GM12878 (cell line): Measurements from ENCODE around the gene TERB2. TPM values are rescaled to one million over a fixed set of nuclear protein-coding genes. Genes with fewer than 3 reads are reported as not detected.

ENCODE experiments used
- ATAC-seq: fragments of 200-7000 bp; cut with Tn5 transposase; 3 replicates; pipeline ENCODE4 v1.9.1; 2020; ENCODE audit warnings: mild to moderate bottlenecking, moderate library complexity
- BruUV-seq: library from RNA; stranded (reverse); fragments of 400-500 nt; replicated peaks from 2 replicates; lab custom pipeline; 2021; lab: Mats Ljungman, UMichigan
- CTCF ChIA-PET: fragments of 300-600 bp; sonication (Branson Sonifier 250); formaldehyde crosslinking; extraction: SDS; loops from one replicate; lab custom pipeline; 2021; ENCODE audit warnings: inconsistent platforms; lab: Yijun Ruan, JAX
- POLR2A ChIA-PET: fragments of 350-600 bp; formaldehyde crosslinking; extraction: SDS; loops from one replicate; lab custom pipeline; 2021; ENCODE audit warnings: inconsistent platforms; lab: Charles Lee
- RAD21 ChIA-PET: fragments of 300-600 bp; sonication (Branson Sonifier 250); formaldehyde crosslinking; loops from one replicate; lab custom pipeline; 2023; ENCODE audit warnings: antibody characterized with exemption; ENCODE audit not compliant: unreplicated experiment; lab: Charles Lee
- SMC1A ChIA-PET: fragments of 300-600 bp; sonication (Branson Sonifier 250); formaldehyde crosslinking; loops from one replicate; lab custom pipeline; 2023; ENCODE audit not compliant: unreplicated experiment, uncharacterized antibody; lab: Charles Lee
- DNase-seq: peaks from one replicate; pipeline ENCODE4 v3.0.0-alpha.2; 2011; ENCODE audit warnings: low read depth, low spot score
- FAIRE-seq: peaks from 3 replicates; lab custom pipeline; 2011; peaks lifted over from hg19 to GRCh38; lab: Jason Lieb, UNC
- H2AFZ ChIP-seq: 2 replicates; pipeline ENCODE4 v1.6.0; 2011; ENCODE audit warnings: low read depth, low read length, control low read depth; ENCODE audit not compliant: control insufficient read depth
- H3K27ac ChIP-seq: 2 replicates; pipeline ENCODE4 v1.5.1; 2011; ENCODE audit warnings: control low read depth; ENCODE audit not compliant: control insufficient read depth, insufficient read depth
- H3K27me3 ChIP-seq, 2 experiments: replicated peaks in 1 of 2; 2 replicates each; pipeline versions ENCODE4 v1.6.0 to v1.6.1; 2011; ENCODE audit warnings: low read length in 1 of 2; ENCODE audit not compliant: control insufficient read depth in 2 of 2, insufficient read depth in 2 of 2
- H3K36me3 ChIP-seq, 2 experiments: 2 replicates each; pipeline ENCODE4 v1.5.1; 2011; ENCODE audit warnings: low read length in 1 of 2; ENCODE audit not compliant: control insufficient read depth in 2 of 2, insufficient read depth in 2 of 2
- H3K4me1 ChIP-seq: 2 replicates; pipeline ENCODE4 v1.6.1; 2011; ENCODE audit warnings: mild to moderate bottlenecking, low read length, moderate library complexity, mixed read lengths; ENCODE audit not compliant: control insufficient read depth, insufficient read depth
- H3K4me2 ChIP-seq: 2 replicates; pipeline ENCODE4 v1.6.0; 2011; ENCODE audit warnings: control low read depth; ENCODE audit not compliant: control insufficient read depth, insufficient read depth
- H3K4me3 ChIP-seq: fragments of 200-600 bp; sonication (generic); 2 replicates; pipeline ENCODE4 v1.5.1; 2016
- H3K79me2 ChIP-seq: 2 replicates; pipeline ENCODE4 v1.6.0; 2011; ENCODE audit warnings: low read length; ENCODE audit not compliant: control insufficient read depth, insufficient read depth
- H3K9ac ChIP-seq: 2 replicates; pipeline ENCODE4 v1.8.0; 2011; ENCODE audit warnings: low read length, control low read depth, mixed read lengths; ENCODE audit not compliant: control insufficient read depth, insufficient read depth
- H3K9me3 ChIP-seq: replicated peaks from 3 replicates; pipeline ENCODE4 v1.5.1; 2011; ENCODE audit warnings: mild to moderate bottlenecking, low read length; ENCODE audit not compliant: control insufficient read depth, insufficient read depth
- H4K20me1 ChIP-seq: 2 replicates; pipeline ENCODE4 v1.6.0; 2011; ENCODE audit not compliant: control insufficient read depth, insufficient read depth
- BCL11A ChIP-seq: IDR thresholded peaks from 2 replicates; pipeline ENCODE4 v1.6.1; 2011; ENCODE audit warnings: low read depth, low read length
- BHLHE40 ChIP-seq, 2 experiments: fragments of 450-650 bp in 1 of 2; IDR thresholded peaks; 2 replicates each; pipeline ENCODE4 v1.6.1; 2011 to 2017; ENCODE audit warnings: low read depth in 2 of 2, borderline replicate concordance in 1 of 2, improper control_type of control experiment in 1 of 2, low read length in 1 of 2, mild to moderate bottlenecking in 1 of 2
- ESRRA ChIP-seq: IDR thresholded peaks from 2 replicates; pipeline ENCODE4 v1.6.1; 2012; ENCODE audit warnings: mild to moderate bottlenecking, low read length, improper control_type of control experiment
- MTA2 ChIP-seq: fragments of 450-650 bp; IDR thresholded peaks from 2 replicates; pipeline ENCODE4 v1.6.1; 2016; ENCODE audit warnings: low read depth, mild to moderate bottlenecking, moderate library complexity
- MYC ChIP-seq: IDR thresholded peaks from 2 replicates; pipeline ENCODE4 v1.6.1; 2011; ENCODE audit warnings: mild to moderate bottlenecking, low read length, moderate library complexity, inconsistent platforms; ENCODE audit not compliant: insufficient read depth, insufficient replicate concordance, insufficient read length, severe bottlenecking
- RFX5 ChIP-seq: IDR thresholded peaks from 2 replicates; pipeline ENCODE4 v1.6.1; 2011; ENCODE audit warnings: low read depth, low read length, improper control_type of control experiment
- SIN3A ChIP-seq: IDR thresholded peaks from 2 replicates; pipeline ENCODE4 v1.6.1; 2012; ENCODE audit warnings: low read depth, low read length, improper control_type of control experiment
- YY1 ChIP-seq: IDR thresholded peaks from 2 replicates; pipeline ENCODE4 v1.6.1; 2011; ENCODE audit warnings: low read depth, mild to moderate bottlenecking, low read length
- WGBS: methylation state at CpG from one replicate; pipeline ENCODE4 v1.1.6; 2016; ENCODE audit warnings: low lambda C conversion rate; ENCODE audit not compliant: insufficient replicate concordance, insufficient coverage; ENCODE audit errors: missing lambda C conversion rate; 5-methylcytosine and 5-hydroxymethylcytosine counted together
- in situ Hi-C: fragments of 300-500 bp; cut with MboI; formaldehyde crosslinking; loops from 9 replicates; pipeline ENCODE4 v1.14.3; 2018; ENCODE audit warnings: mixed read lengths
- intact Hi-C: fragments of 100-400 bp; cut with micrococcal nuclease; formaldehyde crosslinking; loops from one replicate; pipeline ENCODE4 v1.14.2; 2022; ENCODE audit not compliant: unreplicated experiment
- polyA plus RNA-seq, 11 experiments: library from polyadenylated mRNA; depleted of rRNA in 4 of 11; unstranded in 6 of 11; stranded (reverse) in 5 of 11; fragments of >200 nt; fragmentation: Nextera tagmentation in 4 of 11; fragmentation: Illumina TruSeq in 1 of 11; extraction: Ambion mirVana in 4 of 11; extraction: Trizol in 1 of 11; gene quantifications; 1 replicate in 1 of 11; 2 replicates in 10 of 11; pipeline versions ENCODE4 v1.2.1 to v1.2.3, GENCODE V29; 2011 to 2016; ENCODE audit warnings: inconsistent platforms in 2 of 11, missing spikeins in 2 of 11, low read depth in 1 of 11
- total RNA-seq, 4 experiments: library from RNA; depleted of rRNA in 3 of 4; stranded (reverse); fragments of >200 nt in 3 of 4; fragmentation: Illumina TruSeq in 1 of 4; extraction: Trizol in 1 of 4; gene quantifications; 2 replicates each; pipeline versions ENCODE4 v1.2.1 to v1.2.3, GENCODE V29; 2013 to 2021

The TERB2 gene
- total and polyA plus RNA-seq, 10 of the 15 experiments (the other 5 are each of a cell fraction or from before 2014, with no cell fraction given): not detected

DNA sequence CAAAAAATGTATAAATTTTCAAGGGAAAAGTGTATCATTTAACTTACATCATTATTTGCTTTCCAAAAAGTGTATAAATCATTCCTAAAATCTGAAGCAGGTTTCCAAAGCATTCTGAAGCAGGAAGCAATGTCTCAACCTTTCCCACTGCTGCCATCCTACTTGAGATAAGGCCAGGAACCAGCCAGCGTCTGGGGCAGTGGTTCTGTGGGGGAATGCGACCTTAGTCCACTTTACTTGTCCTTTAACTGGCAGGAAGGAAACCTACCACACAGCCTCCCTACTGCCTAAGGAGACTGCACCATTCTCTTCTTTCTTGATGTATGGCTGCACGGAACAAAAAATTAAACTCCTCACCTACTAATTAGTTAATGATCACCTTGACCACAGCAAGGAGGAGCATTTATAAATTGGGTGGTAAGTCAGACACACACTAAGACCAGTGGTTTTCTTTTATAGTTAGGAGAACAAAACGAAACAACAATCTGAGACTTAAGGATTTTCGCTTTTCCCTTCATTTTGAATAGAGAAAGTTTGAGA is 70.2 kb downstream of the TERB2 start:
- ATAC-seq (no peak), DNase-seq (no peak), FAIRE-seq (no peak)
- Histone ChIP-seq H3K27ac (no peak overlapping the region), H4K20me1 (no peaks in the 10 kb centered on the region), H3K27me3 (no peaks in the 10 kb centered on the region), H3K4me1 (peaks cover 7% of the 10 kb centered on the region), H2AFZ (no peak overlapping the region), H3K79me2 (peaks cover 14% of the 10 kb centered on the region), H3K9ac (no peak overlapping the region), H3K36me3 (0 out of 4 replicates have a peak, but pooled peaks cover 0 to 2% of the 10 kb centered on the region in 2 experiments), H3K4me3 (no peak overlapping the region), H3K4me2 (peak overlapping the region; percentile 22; the same call in 1 of the 2 replicates), H3K9me3 (no peaks in the 10 kb centered on the region)
- SMC1A ChIA-PET: interaction anchor here (1.5 kb wide), 1 partner anchor 10 kb away, joined by 5 read pairs; no protein-coding TSS in a partner anchor
- in situ Hi-C loops (loop anchor here (10.0 kb wide), 1 partner anchor 172 kb away; no protein-coding TSS in a partner anchor), intact Hi-C loops (no loop called here)
- CTCF ChIA-PET: interaction anchor here (1.3 to 1.7 kb wide), 2 partner anchors 10 to 173 kb away, joined by 3 to 7 read pairs; no protein-coding TSS in a partner anchor
- no TSS peak for BruUV-seq
- RAD21 ChIA-PET: no interaction called here
- POLR2A ChIA-PET: no interaction called here
- TF ChIP-seq SIN3A (no peak), ESRRA (no peak), BCL11A (no peak), YY1 (no peak), MTA2 (no peak), BHLHE40 (IDR thresholded peaks at IDR 0.05; ENCODE audit: borderline replicate concordance in 1 of 2, low read depth in 2 of 2, low read length in 1 of 2) (no peak)
- WGBS: 98% methylated on average over 5 of the region's 5 CpGs

DNA sequence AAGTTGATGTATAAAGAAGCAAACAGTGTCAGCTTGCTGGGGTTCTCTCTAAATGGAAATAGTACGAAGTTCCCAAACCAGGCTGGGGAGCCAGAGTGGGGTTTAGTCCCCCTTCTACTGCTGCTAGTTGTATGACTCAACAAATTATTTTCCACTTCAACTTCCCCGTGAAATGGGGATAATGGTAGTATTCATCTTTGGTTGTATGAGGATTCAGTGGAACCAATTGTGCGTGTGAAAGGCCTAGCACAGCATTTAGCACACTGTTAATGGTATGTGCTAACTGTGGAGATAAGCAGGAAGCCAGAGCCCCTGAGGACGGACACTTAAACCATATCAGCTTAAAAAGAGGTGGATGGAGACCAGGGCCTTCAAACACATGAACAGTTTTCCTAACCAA is 70.7 kb downstream of the TERB2 start:
- Histone ChIP-seq H3K36me3 (0 out of 4 replicates have a peak, but pooled peaks cover 0 to 2% of the 10 kb centered on the region in 2 experiments), H3K4me1 (peaks cover 7% of the 10 kb centered on the region)
- FAIRE-seq: no peak
- TF ChIP-seq MYC (no peak), RFX5 (no peak)
- TF ChIP-seq, all 136 proteins: peak for 0
- no peak overlapping the region for H3K9ac ChIP-seq
- CTCF ChIA-PET: interaction anchor here (1.3 to 1.7 kb wide), 2 partner anchors 10 to 173 kb away, joined by 3 to 7 read pairs; no protein-coding TSS in a partner anchor
- H3K4me3 ChIP-seq: no peak overlapping the region
- in situ Hi-C loops: loop anchor here (10.0 kb wide), 1 partner anchor 172 kb away; no protein-coding TSS in a partner anchor
- SMC1A ChIA-PET: interaction anchor here (1.5 kb wide), 1 partner anchor 9 kb away, joined by 5 read pairs; no protein-coding TSS in a partner anchor
- peaks cover 14% of the 10 kb centered on the region for H3K79me2 ChIP-seq
- H3K9me3 ChIP-seq: no peaks in the 10 kb centered on the region
- RAD21 ChIA-PET: interaction anchor here (2.1 kb wide), 1 partner anchor 10 kb away, joined by 7 read pairs; no protein-coding TSS in a partner anchor
- ATAC-seq (no peak), DNase-seq (no peak)
- H2AFZ ChIP-seq: no peak overlapping the region
- BruUV-seq: no TSS peak
- H3K27me3 ChIP-seq: no peaks in the 10 kb centered on the region
- no peak overlapping the region for H3K27ac ChIP-seq
- intact Hi-C loops: no loop called here
- H3K4me2 ChIP-seq: no peak overlapping the region
- POLR2A ChIA-PET: no interaction called here
- 100% methylated on average over 4 of the region's 4 CpGs for WGBS
- H4K20me1 ChIP-seq: no peaks in the 10 kb centered on the region
